SU-DHL-6 (cell line): ENCODE data around the gene PREX1.

ENCODE experiments used
- H2AFZ ChIP-seq: fragments of 200-600 bp; sonication (generic); 2 replicates; pipeline ENCODE4 v1.6.1; 2014; ENCODE audit warnings: low read depth, mild to moderate bottlenecking, moderate library complexity, mixed read lengths, antibody characterized with exemption, low read length; ENCODE audit not compliant: severe bottlenecking
- H3F3A ChIP-seq: fragments of 200-600 bp; shearing (Covaris generic); 2 replicates; pipeline ENCODE4 v1.6.0; 2016; ENCODE audit warnings: antibody characterized with exemption, mild to moderate bottlenecking; ENCODE audit not compliant: insufficient read depth
- H3K27ac ChIP-seq: fragments of 200-600 bp; sonication (generic); 2 replicates; pipeline ENCODE4 v1.5.1; 2016; ENCODE audit warnings: low read depth, mild to moderate bottlenecking, low read length, moderate library complexity, mixed read lengths
- H3K27me3 ChIP-seq: fragments of 200-600 bp; sonication (generic), shearing (Covaris generic); 2 replicates; pipeline ENCODE4 v1.6.0; 2014; ENCODE audit warnings: mild to moderate bottlenecking, low read length
- H3K36me3 ChIP-seq: fragments of 200-600 bp; sonication (generic); 2 replicates; pipeline ENCODE4 v1.6.1; 2014; ENCODE audit warnings: mild to moderate bottlenecking, low read length, mixed read lengths
- H3K4me2 ChIP-seq: fragments of 300-600, 200-600 bp; shearing (Covaris generic), sonication (generic); 2 replicates; pipeline ENCODE4 v1.6.0; 2014; ENCODE audit warnings: low read length, low read depth, mild to moderate bottlenecking; ENCODE audit not compliant: poor library complexity, severe bottlenecking
- H3K4me3 ChIP-seq: fragments of 200-600 bp; sonication (generic); 2 replicates; pipeline ENCODE4 v1.5.1; 2014; ENCODE audit warnings: antibody characterized with exemption, low read length, mild to moderate bottlenecking, mixed read lengths; ENCODE audit not compliant: insufficient read depth, poor library complexity, severe bottlenecking
- H3K79me2 ChIP-seq: fragments of 200-600 bp; sonication (generic); 2 replicates; pipeline ENCODE4 v1.6.1; 2014; ENCODE audit warnings: mild to moderate bottlenecking, low read length, moderate library complexity; ENCODE audit not compliant: insufficient read depth
- H3K9ac ChIP-seq: fragments of 200-600 bp; sonication (generic); 2 replicates; pipeline ENCODE4 v1.7.0; 2014; ENCODE audit warnings: mild to moderate bottlenecking, low read length
- H3K9me2 ChIP-seq: fragments of 200-600 bp; sonication (generic); replicated peaks from 2 replicates; pipeline ENCODE4 v1.6.1; 2014; ENCODE audit warnings: low read length; ENCODE audit not compliant: insufficient read depth
- H3K9me3 ChIP-seq: fragments of 200-600 bp; sonication (generic); 2 replicates; pipeline ENCODE4 v1.6.1; 2014; ENCODE audit warnings: low read length, mixed read lengths; ENCODE audit not compliant: insufficient read depth
- H4K20me1 ChIP-seq: fragments of 200-600 bp; sonication (generic); 2 replicates; pipeline ENCODE4 v1.6.1; 2014; ENCODE audit warnings: low read depth, mild to moderate bottlenecking, antibody characterized with exemption, low read length, moderate library complexity, mixed read lengths
- CTCF ChIP-seq: fragments of 200-600 bp; sonication (generic); IDR thresholded peaks from one replicate; pipeline ENCODE4 v1.5.1; 2017; ENCODE audit warnings: antibody characterized with exemption, mild to moderate bottlenecking, low read length, moderate library complexity; ENCODE audit not compliant: insufficient read depth, poor library complexity, severe bottlenecking
- EZH2phosphoT487 ChIP-seq: fragments of 200-600 bp; sonication (generic), shearing (Covaris generic); conservative IDR thresholded peaks from 2 replicates; pipeline ENCODE4 v1.6.1; 2018; ENCODE audit warnings: mild to moderate bottlenecking, antibody characterized with exemption, low read length, moderate library complexity, mixed read lengths

PREX1 gene

GRCh38 chr20:48754292-48754691 lies 73.5 kb downstream of the PREX1 start:
- H3K9ac ChIP-seq, result no peak overlapping the region
- H3K27ac ChIP-seq, result no peak overlapping the region
- H3K9me2 ChIP-seq, result no peaks in the 10 kb centered on the region
- H2AFZ ChIP-seq, result no peak overlapping the region
- no peaks in the 10 kb centered on the region for H4K20me1 ChIP-seq
- TF ChIP-seq CTCF (no peak), EZH2phosphoT487 (no peak)
- H3K36me3 ChIP-seq, result no peaks in the 10 kb centered on the region
- H3K27me3 ChIP-seq, result no peaks in the 10 kb centered on the region
- H3K79me2 ChIP-seq, result no peaks in the 10 kb centered on the region
- no peak overlapping the region for H3K4me2 ChIP-seq
- H3F3A ChIP-seq, result no peaks in the 10 kb centered on the region
- H3K9me3 ChIP-seq, result no peaks in the 10 kb centered on the region; the same call in 1 of the 2 replicates
- H3K4me3 ChIP-seq, result no peak overlapping the region

GRCh38 chr20:48752963-48753362 lies 74.8 kb downstream of the PREX1 start:
- no peak overlapping the region for H2AFZ ChIP-seq
- H3K9me2 ChIP-seq, result no peaks in the 10 kb centered on the region
- H3K9ac ChIP-seq, result no peak overlapping the region
- H3F3A ChIP-seq, result no peaks in the 10 kb centered on the region
- no peaks in the 10 kb centered on the region for H3K27me3 ChIP-seq
- H3K36me3 ChIP-seq, result no peaks in the 10 kb centered on the region
- no peak overlapping the region for H3K4me3 ChIP-seq
- no peaks in the 10 kb centered on the region; the same call in 1 of the 2 replicates for H3K9me3 ChIP-seq
- no peak overlapping the region for H3K27ac ChIP-seq
- no peak overlapping the region for H3K4me2 ChIP-seq
- H4K20me1 ChIP-seq, result no peaks in the 10 kb centered on the region
- TF ChIP-seq EZH2phosphoT487 (no peak), CTCF (no peak)
- H3K79me2 ChIP-seq, result no peaks in the 10 kb centered on the region

GRCh38 chr20:48751871-48752270 lies 75.9 kb downstream of the PREX1 start:
- Histone ChIP-seq H3K27ac (no peak overlapping the region), H3K9ac (no peak overlapping the region)

More at GRCh38 chr20:48751871-48752270, 75.9 kb downstream of the PREX1 start:
- TF ChIP-seq EZH2phosphoT487 (no peak), CTCF (no peak)
- Histone ChIP-seq H3K27me3 (no peaks in the 10 kb centered on the region), H3K9me2 (no peaks in the 10 kb centered on the region), H4K20me1 (no peaks in the 10 kb centered on the region), H3K79me2 (no peaks in the 10 kb centered on the region), H3K4me2 (no peak overlapping the region), H3K36me3 (no peaks in the 10 kb centered on the region), H3F3A (no peaks in the 10 kb centered on the region), H3K9me3 (no peaks in the 10 kb centered on the region; the same call in 1 of the 2 replicates), H2AFZ (no peak overlapping the region), H3K4me3 (no peak overlapping the region)
